Panc1 (cell line): Measurements from ENCODE around the gene ATG13.

ENCODE experiments used
- CTCF ChIP-seq: fragments of 450-650 bp; IDR thresholded peaks from 2 replicates; pipeline ENCODE4 v1.5.1; 2017; ENCODE audit warnings: mild to moderate bottlenecking
- POLR2AphosphoS5 ChIP-seq: IDR thresholded peaks from 2 replicates; pipeline ENCODE4 v1.6.1; 2012; ENCODE audit warnings: mild to moderate bottlenecking, low read depth, low read length, moderate library complexity
- REST ChIP-seq, 2 experiments: IDR thresholded peaks; 2 replicates each; pipeline ENCODE4 v1.6.1; 2011 to 2012; ENCODE audit warnings: low read depth in 2 of 2, control low read depth in 1 of 2, low read length in 1 of 2, mild to moderate bottlenecking in 1 of 2, moderate library complexity in 1 of 2; ENCODE audit not compliant: insufficient read depth in 1 of 2
- TCF7L2 ChIP-seq: IDR thresholded peaks from 2 replicates; pipeline ENCODE4 v1.6.1; 2011; ENCODE audit warnings: mild to moderate bottlenecking, low read depth, low read length, inconsistent platforms

- no peak for TF ChIP-seq TCF7L2
- TF ChIP-seq POLR2AphosphoS5 = no peak
- TF ChIP-seq CTCF = no peak
- no peak for TF ChIP-seq REST (IDR thresholded peaks at IDR 0.05; ENCODE audit: insufficient read depth in 1 of 2, low read depth in 2 of 2, low read length in 1 of 2)
These were observed 73.3 kb downstream of the ATG13 start for GRCh38 chr11:46690702-46691101.
